HG03521 (cell line): ENCODE data around the gene AGBL1.

Experiments used
- ATAC-seq: cut with Tn5 transposase; IDR thresholded peaks from one replicate; pipeline ENCODE4 v1.9.1; 2021; ENCODE audit warnings: mild to moderate bottlenecking, moderate library complexity; ENCODE audit not compliant: unreplicated experiment

The AGBL1 gene

GRCh38 chr15:86689006-86689405 lies 609.3 kb downstream of the AGBL1 start:
- no peak for ATAC-seq

- no peak for ATAC-seq
These were observed 610.9 kb downstream of the AGBL1 start for GRCh38 chr15:86690566-86690965.

DNA sequence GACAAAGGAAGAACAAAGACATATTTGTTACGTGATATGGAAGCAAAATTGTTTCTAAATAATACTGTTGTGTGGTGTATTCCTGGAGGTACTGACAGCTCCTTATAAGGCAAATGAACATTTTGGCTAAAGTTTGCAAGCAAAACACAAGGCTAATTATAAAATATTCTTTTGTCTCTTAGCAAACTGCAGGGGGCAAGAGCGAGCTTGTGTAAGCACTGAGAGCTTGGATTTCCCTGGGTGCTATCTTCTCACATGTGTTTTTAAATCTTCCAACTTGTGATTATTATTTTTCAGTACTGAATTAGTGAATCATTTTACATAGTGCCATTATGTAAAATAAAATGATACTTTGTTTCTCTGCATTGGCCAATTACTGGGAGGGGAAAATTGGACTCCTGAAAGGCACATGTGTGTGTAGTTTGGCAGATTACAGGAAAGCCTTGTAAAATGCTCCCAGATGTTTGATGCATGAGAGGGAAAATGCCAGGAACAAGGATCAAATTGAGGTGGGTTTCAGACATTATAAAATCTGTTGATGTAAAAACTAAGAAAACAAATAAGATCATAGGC lies 611.5 kb downstream of the AGBL1 start:
- no peak for ATAC-seq

DNA sequence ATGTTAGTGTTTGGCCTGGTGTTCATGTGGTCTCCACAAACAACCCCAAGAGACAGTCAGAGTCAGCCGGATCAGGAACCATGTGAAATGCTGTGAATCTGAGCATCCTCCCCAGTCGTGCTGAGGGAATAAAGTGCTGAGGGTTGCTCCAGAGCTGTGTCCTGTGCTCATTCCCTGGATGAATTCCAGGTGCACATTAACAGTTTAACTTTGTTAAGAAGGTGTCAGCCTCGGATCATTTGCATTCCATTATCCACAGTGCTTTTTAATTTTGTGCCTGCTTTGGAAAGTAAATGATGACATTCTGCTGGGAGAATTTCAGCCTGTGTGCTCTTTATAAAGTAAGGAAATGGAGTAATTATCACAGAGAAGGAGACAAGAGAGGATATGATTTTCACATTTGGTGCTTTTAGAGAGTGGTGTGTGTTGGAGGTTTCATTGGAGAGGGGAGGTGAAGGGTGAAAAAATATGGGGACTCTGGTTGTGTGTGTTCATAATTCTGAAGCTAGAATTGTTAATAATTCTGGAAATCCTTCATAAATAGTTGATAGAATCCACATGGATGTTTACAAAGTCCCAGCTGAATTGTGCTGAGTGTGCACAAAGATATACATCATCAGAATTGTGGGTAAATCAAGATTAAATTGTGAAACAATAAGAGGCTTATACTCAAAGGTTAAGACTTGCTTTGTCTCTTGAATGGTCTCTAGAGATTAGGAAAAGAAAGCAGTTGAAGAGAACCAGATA lies 621.4 kb downstream of the AGBL1 start:
- ATAC-seq, result no peak

DNA sequence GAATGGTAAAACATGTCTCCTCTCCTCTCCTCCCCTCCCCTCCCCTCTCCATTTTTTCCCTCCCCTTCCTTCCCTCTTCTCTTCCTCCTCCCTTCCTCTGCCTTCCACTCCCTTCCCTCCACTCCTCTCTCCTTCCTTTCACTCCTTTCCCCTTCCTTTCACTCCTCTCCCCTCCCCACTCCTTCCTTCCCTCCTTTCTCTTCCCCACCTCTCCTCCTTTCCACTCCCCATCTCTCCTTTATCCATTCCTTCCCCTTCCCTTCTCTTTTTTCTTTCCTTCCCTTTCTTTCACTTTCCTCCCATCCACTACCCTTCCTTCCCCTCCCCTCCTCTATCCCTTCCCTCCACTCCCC lies 621.9 kb downstream of the AGBL1 start:
- ATAC-seq, result no peak

GRCh38 chr15:86706813-86707212 lies 627.1 kb downstream of the AGBL1 start:
- no peak for ATAC-seq

DNA sequence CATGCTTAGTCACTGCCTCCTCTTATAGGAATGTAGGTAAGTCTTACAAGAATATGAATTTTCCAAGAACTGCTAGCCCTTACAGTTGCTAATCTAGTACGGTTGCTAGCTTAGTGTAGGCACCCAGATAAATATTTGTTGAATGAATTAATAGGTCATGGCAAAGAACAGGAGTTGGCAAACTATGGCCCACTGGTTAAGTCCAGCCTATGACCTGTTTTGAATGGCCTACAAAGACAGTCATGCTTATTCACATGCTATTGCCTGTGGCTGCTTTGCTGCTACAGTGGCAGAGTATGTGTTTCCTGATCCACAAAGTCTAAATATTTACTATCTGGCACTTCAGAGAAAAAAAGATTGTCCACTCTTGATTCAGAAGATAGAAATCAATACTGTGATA lies 631.8 kb downstream of the AGBL1 start:
- ATAC-seq, result no peak

GRCh38 chr15:86714241-86714640 lies 634.6 kb downstream of the AGBL1 start:
- ATAC-seq, result no peak

DNA sequence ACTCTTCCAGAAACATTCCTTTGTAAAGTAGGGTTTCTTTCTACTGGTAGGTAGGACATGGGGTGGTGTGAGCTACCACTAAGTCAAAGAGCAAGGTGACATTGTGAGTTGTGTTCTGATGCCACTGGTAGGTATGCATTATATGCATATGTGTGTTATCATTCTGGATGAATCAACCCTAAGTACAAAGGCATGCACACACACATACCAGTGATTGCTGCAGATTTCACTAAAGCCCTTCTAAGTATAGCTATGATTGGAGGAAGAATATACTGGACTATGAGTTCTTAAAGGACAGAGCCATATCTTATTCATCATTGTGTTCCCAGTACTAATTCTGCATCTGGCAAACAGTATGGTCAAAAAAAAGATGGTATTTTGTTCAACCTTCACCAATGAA lies 646.0 kb downstream of the AGBL1 start:
- ATAC-seq, result no peak

- no peak for ATAC-seq
These were observed 655.8 kb downstream of the AGBL1 start for GRCh38 chr15:86735247-86736040.

DNA sequence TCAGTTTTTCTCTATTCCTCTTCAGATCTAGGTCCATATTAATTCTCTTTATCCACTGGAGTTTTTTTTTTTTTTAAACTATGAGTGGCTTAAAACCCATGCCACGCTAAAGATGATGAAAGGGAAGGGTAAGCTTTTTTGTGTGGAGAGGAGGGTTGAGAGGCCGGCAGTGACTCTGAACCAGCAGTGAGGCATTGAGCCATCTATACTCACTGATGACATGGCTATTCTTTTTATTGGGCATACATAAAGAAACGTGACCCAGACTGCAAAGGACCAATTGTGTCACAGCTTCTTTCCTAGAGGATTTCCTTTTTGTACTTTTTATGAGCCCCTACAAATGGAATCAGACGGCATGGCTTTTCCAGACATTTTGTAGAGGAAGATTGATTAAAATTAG lies 662.2 kb downstream of the AGBL1 start:
- ATAC-seq, result no peak

DNA sequence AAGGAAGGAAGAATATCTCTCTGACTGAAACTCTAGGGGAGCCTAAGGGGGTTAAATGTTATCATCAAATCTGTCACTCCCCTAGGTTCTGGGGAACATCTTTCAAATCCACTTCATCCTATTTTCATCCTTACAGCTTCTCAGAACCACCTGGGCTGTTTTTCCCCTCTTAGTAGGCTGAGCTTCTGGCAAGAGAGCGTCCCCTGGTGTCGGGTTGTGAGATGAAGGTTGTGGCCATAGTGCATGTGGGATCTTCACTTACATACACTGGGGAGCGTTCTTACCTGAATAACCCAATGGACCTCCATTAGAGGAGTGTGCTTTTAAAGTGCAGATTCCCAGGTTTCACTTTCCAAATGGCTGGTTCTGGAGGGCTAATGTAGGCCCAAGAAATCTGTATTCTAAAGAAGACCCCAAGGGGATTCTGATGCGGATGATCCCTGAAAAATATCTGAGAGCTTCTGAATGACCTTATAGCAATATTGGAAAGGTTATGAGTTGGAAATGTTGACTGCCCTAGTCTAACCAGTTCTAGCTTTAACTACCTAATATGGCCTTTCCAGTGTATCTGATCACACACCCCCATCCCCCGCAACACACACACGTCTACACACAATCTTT lies 663.7 kb downstream of the AGBL1 start:
- ATAC-seq, result no peak

DNA sequence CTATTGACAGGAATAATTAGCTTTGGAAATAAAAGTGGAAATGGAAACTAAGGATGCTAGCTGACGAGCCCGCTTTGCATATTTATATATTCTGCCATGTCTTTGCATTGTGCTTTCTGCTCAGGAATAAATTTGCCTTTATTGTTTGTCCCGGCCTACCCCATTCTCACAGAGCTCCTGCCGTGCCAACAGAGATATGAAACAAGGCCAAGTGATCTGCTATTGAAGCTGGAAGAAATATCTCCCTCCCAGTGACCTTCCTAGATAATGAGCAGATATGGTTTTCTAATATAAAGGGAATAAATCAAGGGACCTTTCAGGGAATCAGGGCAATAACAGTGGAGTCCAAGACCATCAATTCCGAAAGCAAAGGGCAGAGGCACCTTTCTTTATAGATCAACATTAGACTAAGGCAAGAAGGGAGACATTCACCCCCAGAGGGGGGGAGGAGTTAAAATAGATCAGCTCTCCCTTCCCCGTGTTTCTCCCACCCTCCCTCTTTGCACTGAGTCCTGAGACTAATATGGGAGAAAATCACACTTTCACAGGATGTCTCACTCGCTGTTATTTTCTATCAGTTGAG lies 664.6 kb downstream of the AGBL1 start:
- ATAC-seq, result no peak

DNA sequence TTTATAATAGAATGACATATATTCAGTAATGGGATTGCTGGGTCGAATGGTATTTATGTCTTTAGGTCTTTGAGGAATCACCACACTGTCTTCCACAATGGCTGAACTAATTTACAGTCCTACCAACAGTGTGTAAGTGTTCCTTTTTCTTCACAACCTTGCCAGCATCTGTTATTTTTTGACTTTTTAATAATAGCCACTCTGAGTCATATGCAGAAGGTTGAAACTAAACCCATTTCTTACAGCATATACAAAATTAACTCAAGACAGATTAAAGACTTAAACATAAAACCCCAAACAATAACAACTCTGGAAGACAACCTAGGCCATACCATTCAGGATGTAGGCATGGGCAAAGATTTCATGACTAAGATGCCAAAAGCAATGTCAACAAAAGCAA lies 671.4 kb downstream of the AGBL1 start:
- ATAC-seq, result no peak

DNA sequence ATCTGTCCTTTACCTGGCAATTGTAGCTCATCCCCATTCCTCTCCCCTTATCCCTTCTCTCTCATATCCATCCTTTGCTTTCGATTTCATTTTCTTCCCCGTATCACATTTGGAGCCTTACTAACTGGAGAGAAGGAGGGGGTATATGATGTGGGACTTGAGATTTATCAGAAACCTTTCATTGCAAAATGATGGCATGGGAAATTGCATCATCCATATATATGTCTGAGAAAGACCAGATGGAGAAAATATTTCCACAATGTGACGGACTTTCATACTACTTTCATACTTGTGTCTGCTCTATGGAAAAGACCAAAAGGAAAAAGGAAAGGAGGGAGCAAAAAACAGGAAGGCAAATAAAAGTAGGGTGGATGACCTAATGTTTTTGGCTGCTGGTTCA lies 675.2 kb downstream of the AGBL1 start:
- ATAC-seq, result no peak

DNA sequence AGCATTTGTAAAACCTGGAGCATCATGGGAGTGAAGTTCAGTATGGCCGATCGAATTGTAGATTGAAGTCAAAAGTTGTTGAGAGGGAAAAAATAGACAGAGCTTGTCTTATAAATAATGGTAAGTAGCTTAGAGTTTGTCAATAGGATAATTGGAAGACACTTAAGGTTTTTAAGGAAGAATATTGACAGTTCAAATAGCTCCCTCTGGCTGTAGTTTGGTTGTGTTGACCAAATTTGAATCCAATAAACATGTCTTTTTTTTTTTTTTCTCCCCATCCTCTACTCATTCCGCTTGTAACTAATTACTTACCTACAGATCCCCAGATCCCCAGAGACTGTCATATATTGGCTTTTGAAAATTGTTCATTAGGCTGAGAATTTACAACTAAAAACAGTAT lies 677.0 kb downstream of the AGBL1 start:
- no peak for ATAC-seq

DNA sequence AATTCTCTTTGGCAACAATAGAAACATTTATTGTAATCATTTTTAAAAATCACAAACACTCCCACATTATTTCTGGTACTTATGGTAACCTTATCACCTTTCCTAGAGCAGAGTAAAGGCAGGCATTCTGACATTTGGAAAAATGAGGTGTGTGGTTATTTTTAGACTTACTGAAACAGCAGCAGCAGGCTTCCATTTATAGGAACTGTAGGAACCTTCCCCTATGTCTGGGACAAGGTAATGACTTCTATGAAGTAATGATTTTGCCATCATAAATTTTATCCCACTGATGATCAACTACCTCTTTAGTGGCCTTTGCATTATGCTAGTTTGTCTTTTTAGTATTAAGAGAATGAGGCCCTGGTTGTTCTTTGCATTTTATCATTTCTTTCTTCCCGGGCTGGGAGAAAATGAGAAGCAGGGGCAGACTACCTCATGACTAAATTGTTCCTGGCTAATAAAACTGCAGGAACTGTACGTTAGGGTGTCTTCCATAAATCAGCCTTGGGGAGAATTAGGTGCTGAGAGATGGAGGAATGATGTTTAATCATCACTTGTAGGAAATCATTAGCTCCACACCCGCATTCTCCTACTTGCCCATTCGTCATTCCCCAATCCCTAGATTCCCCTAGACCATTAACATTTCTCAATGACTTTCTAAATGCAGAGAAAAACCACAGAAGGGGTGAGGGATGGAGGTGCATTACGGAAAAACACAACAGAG lies 680.3 kb downstream of the AGBL1 start:
- ATAC-seq, result no peak

DNA sequence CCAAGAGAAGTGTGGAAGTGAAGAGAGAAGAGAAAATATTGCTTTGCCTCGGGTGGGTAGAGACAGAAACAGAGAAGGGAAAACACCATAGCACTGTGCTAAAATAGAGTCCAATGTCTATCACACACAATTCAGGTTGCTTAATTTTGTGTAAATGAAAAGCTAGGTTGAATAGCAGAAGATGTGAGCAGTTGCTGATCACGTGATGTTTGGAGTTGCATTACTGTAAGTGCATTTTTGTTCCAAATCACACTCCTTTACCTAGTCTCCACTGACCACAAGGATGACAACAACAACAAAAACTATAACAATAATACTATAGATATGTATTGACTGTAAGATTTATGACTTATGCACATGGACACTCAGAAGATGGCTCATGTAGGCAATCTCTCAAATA lies 683.2 kb downstream of the AGBL1 start:
- no peak for ATAC-seq

- no peak for ATAC-seq
These were observed 684.4 kb downstream of the AGBL1 start for GRCh38 chr15:86764021-86764420.

GRCh38 chr15:86765281-86765680 lies 685.6 kb downstream of the AGBL1 start:
- ATAC-seq, result no peak
